B cell (primary cell): ENCODE results near the gene SIGLEC5.

Experiments used
- EZH2 ChIP-seq: IDR thresholded peaks from 2 replicates; pipeline ENCODE4 v1.6.1; 2012; ENCODE audit warnings: borderline replicate concordance, low read depth, mild to moderate bottlenecking, moderate library complexity, low read length; ENCODE audit not compliant: insufficient read depth, poor library complexity, severe bottlenecking
- TF ChIP-seq, protein P1 (sequence below): fragments of 200-600 bp; IDR thresholded peaks from one replicate; pipeline ENCODE4 v1.8.0; 2022; ENCODE audit warnings: antibody characterized with exemption, mild to moderate bottlenecking

DNA sequence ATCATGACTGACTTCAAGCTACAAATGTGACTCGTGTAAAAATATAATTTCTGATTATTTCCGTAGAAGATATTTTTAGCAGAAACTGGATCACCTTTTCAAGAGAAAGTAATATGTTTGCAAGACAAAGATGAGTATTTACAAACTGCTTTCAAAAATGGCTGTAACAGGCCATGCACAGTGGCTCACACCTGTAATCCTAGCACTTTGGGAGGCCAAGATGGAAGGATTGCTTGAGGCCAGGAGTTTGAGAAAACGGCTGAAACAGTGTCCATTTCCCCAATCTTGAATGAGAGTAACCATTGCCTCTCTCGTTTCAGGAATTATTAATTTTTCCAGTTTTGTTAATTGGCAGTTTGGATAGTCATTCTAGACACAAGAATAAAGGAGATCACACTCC is 62.6 kb downstream of the SIGLEC5 start:
- TF ChIP-seq, protein P1, sequence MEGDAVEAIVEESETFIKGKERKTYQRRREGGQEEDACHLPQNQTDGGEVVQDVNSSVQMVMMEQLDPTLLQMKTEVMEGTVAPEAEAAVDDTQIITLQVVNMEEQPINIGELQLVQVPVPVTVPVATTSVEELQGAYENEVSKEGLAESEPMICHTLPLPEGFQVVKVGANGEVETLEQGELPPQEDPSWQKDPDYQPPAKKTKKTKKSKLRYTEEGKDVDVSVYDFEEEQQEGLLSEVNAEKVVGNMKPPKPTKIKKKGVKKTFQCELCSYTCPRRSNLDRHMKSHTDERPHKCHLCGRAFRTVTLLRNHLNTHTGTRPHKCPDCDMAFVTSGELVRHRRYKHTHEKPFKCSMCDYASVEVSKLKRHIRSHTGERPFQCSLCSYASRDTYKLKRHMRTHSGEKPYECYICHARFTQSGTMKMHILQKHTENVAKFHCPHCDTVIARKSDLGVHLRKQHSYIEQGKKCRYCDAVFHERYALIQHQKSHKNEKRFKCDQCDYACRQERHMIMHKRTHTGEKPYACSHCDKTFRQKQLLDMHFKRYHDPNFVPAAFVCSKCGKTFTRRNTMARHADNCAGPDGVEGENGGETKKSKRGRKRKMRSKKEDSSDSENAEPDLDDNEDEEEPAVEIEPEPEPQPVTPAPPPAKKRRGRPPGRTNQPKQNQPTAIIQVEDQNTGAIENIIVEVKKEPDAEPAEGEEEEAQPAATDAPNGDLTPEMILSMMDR: no peak
- TF ChIP-seq EZH2: no peak
